Left ventricle myocardium inferior (tissue), 1 donor: ENCODE results near the gene HOMER3. TPM values are rescaled to one million over a fixed set of nuclear protein-coding genes. Genes with fewer than 3 reads are reported as not detected.

Experiments used
- DNase-seq: peaks from one replicate; pipeline ENCODE4 v3.0.0-alpha.2; 2020
- H3K27ac ChIP-seq: fragments of 200-600 bp; replicated peaks from 2 replicates; pipeline ENCODE4 v1.8.0; 2021
- H3K27me3 ChIP-seq: fragments of 200-600 bp; 2 replicates; pipeline ENCODE4 v1.8.0; 2021; ENCODE audit warnings: low read depth
- H3K36me3 ChIP-seq: fragments of 200-600 bp; 2 replicates; pipeline ENCODE4 v1.8.0; 2021
- H3K4me1 ChIP-seq: fragments of 200-600 bp; 2 replicates; pipeline ENCODE4 v1.8.0; 2021
- H3K4me3 ChIP-seq: fragments of 200-600 bp; 2 replicates; pipeline ENCODE4 v1.8.0; 2021; ENCODE audit warnings: mild to moderate bottlenecking, moderate library complexity
- H3K9me3 ChIP-seq: fragments of 200-600 bp; replicated peaks from 2 replicates; pipeline ENCODE4 v1.8.0; 2021
- intact Hi-C: fragments of 100-400 bp; cut with micrococcal nuclease; formaldehyde crosslinking; loops from one replicate; pipeline ENCODE4 v1.11.0; 2022
- total RNA-seq: library from RNA; stranded (reverse); fragmentation: NEBNext Ultra II Directional; extraction: Animal tissue kit (Norgen Biotek cat#: 25700); gene quantifications from one replicate; pipeline ENCODE4 v1.2.1, GENCODE V29; 2021
- TF ChIP-seq, protein P1 (sequence below): fragments of 200-600 bp; IDR thresholded peaks from 2 replicates; pipeline ENCODE4 v1.8.0; 2021; ENCODE audit warnings: antibody characterized with exemption, mild to moderate bottlenecking, borderline replicate concordance
- donor health status: DM: no; HTN: yes; CAD: no; lungs with severe emphysema.

The HOMER3 gene
- total RNA-seq, 1 donor from 2014 or later = 14.7 TPM

DNA sequence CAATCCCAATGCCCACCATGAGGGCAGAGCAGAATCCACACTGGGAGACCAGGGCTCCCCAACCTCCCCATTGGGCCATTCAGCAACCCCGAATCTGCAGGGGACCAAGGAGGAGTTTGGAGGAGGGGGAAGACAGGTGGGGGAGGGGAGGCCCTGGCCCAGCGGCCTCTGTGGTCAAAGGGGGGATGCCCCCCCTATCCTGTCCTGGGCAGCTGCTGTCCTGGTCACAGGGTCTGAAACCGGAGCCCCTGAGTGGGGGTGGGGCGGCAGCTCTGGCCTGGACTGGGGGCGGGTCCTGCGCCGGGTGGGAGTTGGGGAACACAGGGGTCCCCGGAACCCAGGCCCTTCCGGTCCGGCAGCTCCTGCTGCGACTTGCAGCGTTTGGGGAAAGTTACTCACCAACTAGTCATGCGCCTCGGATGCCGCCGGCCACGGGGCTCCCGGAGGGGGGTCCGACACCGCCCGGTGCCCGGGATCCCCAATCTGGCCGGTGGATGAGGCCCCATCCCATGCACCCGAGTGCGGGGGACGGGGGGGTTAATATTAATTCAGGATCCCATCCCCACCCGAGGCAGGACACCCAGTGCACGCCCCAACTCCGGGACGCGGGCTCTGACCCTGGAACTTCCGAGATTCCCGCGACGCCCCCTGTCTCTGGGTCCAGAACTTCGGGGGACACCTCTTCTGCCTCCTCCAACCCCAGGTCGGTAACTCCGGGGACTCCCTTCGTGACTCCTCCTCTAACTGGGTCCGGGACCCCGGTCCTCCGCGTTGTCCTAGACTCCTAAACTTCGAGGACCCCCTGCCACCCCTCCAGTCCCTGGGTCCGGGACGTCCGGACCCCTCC, 872 bp downstream of the HOMER3 start:
- Histone ChIP-seq H3K4me1 (peaks cover 20% of the 10 kb centered on the region), H3K27me3 (no peaks in the 10 kb centered on the region), H3K27ac (peak overlapping the region; percentile 47), H3K36me3 (peaks cover 9% of the 10 kb centered on the region), H3K4me3 (peak overlapping the region; percentile 78), H3K9me3 (no peaks in the 10 kb centered on the region)
- TF ChIP-seq, protein P1, sequence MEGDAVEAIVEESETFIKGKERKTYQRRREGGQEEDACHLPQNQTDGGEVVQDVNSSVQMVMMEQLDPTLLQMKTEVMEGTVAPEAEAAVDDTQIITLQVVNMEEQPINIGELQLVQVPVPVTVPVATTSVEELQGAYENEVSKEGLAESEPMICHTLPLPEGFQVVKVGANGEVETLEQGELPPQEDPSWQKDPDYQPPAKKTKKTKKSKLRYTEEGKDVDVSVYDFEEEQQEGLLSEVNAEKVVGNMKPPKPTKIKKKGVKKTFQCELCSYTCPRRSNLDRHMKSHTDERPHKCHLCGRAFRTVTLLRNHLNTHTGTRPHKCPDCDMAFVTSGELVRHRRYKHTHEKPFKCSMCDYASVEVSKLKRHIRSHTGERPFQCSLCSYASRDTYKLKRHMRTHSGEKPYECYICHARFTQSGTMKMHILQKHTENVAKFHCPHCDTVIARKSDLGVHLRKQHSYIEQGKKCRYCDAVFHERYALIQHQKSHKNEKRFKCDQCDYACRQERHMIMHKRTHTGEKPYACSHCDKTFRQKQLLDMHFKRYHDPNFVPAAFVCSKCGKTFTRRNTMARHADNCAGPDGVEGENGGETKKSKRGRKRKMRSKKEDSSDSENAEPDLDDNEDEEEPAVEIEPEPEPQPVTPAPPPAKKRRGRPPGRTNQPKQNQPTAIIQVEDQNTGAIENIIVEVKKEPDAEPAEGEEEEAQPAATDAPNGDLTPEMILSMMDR = no peak
- intact Hi-C loops = no loop called here
- peak; percentile 46 for DNase-seq

DNA sequence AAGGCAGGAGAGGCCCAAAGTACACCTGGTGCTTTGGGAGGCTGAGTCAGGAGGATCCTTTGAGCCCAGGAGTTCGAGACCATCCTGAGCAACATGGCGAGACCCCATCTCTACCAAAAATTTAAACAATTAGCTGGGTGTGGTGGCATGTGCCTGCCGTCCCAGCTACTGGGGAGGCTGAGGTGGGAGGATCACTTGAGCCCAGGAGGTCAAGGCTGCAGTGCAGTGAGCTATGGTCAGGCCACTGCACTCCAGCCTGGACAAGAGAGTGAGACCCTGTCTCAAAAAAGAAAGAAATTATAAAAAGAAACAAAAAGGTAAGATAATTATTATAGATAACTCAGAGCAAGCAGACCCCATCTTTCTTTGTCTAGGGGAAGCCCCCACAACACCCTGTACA, 1.9 kb downstream of the HOMER3 start:
- intact Hi-C loops = no loop called here
- Histone ChIP-seq H3K27ac (no peak overlapping the region), H3K4me3 (peak overlapping the region; percentile 78), H3K9me3 (no peaks in the 10 kb centered on the region), H3K36me3 (peaks cover 16% of the 10 kb centered on the region), H3K4me1 (peaks cover 20% of the 10 kb centered on the region), H3K27me3 (no peaks in the 10 kb centered on the region)
- no peak for DNase-seq
- TF ChIP-seq, protein P1 = no peak

DNA sequence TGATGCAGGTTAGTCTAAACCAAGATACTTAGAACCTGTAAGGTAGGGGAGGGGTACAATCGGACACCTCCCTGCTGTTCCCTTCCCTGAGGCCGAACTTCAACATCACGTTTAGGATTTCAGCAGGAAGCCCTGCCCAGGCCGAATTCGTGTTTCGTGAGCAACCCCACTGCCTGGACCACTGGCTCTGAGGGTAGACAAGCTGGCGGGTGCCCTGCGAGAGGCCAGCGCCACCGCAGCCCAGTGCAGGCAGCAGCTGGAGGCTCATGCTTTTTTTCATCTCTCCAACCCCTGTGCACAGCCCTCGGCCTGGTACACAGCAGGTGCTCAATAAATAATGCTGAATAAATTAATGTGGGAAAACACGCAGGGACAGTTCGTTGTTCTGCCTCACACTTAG, 7.7 kb downstream of the HOMER3 start:
- TF ChIP-seq, protein P1 = no peak
- Histone ChIP-seq H3K4me1 (peaks cover 5% of the 10 kb centered on the region), H3K9me3 (no peaks in the 10 kb centered on the region), H3K4me3 (no peak overlapping the region), H3K27me3 (no peaks in the 10 kb centered on the region), H3K36me3 (peaks cover 44% of the 10 kb centered on the region), H3K27ac (no peak overlapping the region)
- intact Hi-C loops = no loop called here
- DNase-seq = no peak

DNA sequence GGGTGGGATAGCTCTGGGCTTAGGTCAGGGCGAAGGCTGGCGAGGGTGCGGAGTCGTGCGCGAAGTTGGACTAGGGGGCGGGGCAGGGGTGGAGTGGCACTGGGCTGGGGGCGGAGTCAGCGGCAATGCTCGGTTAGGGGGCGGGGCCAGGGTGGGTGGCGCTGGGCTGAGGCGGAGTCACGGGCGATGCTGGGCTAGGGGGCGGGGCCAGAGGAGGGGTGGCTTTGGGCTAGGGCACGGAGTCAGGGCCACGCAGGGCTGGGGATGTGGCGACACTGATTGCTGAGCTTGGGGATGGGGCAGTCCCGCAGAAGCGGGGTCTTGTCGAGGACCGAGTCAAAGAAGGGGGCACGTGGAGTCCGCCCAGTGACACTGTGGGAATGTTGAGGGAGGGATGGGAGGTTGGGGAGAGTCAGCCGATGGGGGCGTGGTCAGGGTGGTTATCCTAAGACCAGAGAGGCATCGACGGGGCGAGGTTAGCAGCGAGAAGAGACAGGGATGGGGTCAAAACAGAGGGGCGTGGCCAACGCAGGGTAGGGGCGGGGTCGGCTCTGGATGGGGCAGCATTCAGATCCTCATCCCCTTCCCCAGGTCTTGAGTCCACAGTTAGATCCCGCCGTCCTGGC, 8.7 kb downstream of the HOMER3 start:
- Histone ChIP-seq H3K36me3 (peaks cover 54% of the 10 kb centered on the region), H3K9me3 (no peaks in the 10 kb centered on the region), H3K27ac (no peak overlapping the region), H3K4me1 (peaks cover 5% of the 10 kb centered on the region), H3K27me3 (no peaks in the 10 kb centered on the region), H3K4me3 (peak overlapping the region; percentile 20)
- peak; percentile 78 for DNase-seq
- TF ChIP-seq, protein P1 = no peak
- intact Hi-C loops = no loop called here

DNA sequence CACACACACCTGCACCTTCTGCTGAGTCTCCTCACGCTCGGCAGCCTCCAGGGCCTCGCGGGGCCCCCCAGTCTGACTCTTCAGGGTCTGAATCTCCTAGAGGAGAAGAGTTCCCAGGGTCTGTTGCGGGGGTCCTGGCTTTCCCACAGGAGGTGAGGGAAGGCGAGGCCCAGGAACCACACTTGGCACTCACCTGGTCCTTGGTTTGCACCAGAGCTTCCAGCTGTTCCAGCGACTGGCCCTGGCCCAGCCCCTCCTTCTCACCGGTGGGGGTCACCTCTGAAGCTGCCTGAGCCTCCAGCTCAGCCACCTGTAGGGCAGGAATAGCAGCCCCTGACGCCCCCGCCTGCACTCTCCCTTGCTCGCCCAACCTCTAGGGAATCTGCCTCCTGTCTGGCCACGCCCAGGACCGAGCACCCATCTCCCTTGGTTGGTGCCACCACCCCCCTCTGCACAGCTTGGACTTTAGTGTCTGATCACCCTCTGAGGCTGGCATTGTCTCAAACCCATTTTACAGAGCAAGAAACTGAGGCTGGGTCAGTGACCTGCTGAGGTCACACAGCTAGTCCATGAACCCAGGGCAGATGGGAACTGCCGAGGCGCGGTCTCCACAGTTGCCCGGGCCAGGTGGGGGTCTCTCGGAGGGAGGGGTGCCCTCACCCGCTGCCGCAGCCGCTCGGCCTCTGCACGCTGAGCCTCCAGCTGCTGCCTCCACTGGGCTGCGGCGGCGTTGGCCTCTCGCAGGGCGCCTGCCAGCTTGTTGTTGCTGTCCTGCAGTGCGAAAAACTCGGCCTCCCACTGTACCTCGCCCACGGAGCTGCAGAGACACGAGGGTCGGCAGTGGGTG, 9.5 kb downstream of the HOMER3 start:
- TF ChIP-seq, protein P1 = no peak
- Histone ChIP-seq H3K9me3 (no peaks in the 10 kb centered on the region), H3K4me1 (peaks cover 5% of the 10 kb centered on the region), H3K27me3 (no peaks in the 10 kb centered on the region), H3K4me3 (no peak overlapping the region), H3K36me3 (peaks cover 59% of the 10 kb centered on the region), H3K27ac (no peak overlapping the region)
- DNase-seq = no peak
- intact Hi-C loops = no loop called here
